Activated naive CD4-positive, alpha-beta T cell treated with anti-CD3 and anti-CD28 coated beads, Interleukin-2, amount 50 U/mL, for 24 hours (primary cell): ENCODE measurements around the gene CD164L2.

Experiments used
- H3K27ac Mint-ChIP-seq: one replicate; pipeline ENCODE4 v1.8.0; 2021; ENCODE audit warnings: mild to moderate bottlenecking, mixed read lengths
- H3K27me3 Mint-ChIP-seq: one replicate; pipeline ENCODE4 v1.8.0; 2021; ENCODE audit warnings: mixed read lengths
- H3K36me3 Mint-ChIP-seq: one replicate; pipeline ENCODE4 v1.8.0; 2021; ENCODE audit warnings: mixed read lengths
- H3K4me1 Mint-ChIP-seq: one replicate; pipeline ENCODE4 v1.8.0; 2021; ENCODE audit warnings: mixed read lengths
- H3K4me3 Mint-ChIP-seq: one replicate; pipeline ENCODE4 v1.8.0; 2021; ENCODE audit warnings: mild to moderate bottlenecking, mixed read lengths
- H3K9me3 Mint-ChIP-seq: one replicate; pipeline ENCODE4 v1.8.0; 2021; ENCODE audit warnings: mixed read lengths

CD164L2 gene

GRCh38 chr1:27335506-27336422 lies 47.4 kb downstream of the CD164L2 start:
- peaks cover 1% of the 10 kb centered on the region for H3K36me3 Mint-ChIP-seq

GRCh38 chr1:27333717-27334279 lies 49.3 kb downstream of the CD164L2 start:
- H3K36me3 Mint-ChIP-seq: peaks cover 1% of the 10 kb centered on the region
- H3K4me3 Mint-ChIP-seq: no peak overlapping the region
- H3K9me3 Mint-ChIP-seq: no peaks in the 10 kb centered on the region
- no peaks in the 10 kb centered on the region for H3K27me3 Mint-ChIP-seq
- H3K4me1 Mint-ChIP-seq: peaks cover 34% of the 10 kb centered on the region
- peak overlapping the region; percentile 46 for H3K27ac Mint-ChIP-seq

More at GRCh38 chr1:27335506-27336422, 47.4 kb downstream of the CD164L2 start:
- Mint-ChIP-seq H3K4me1 (peaks cover 40% of the 10 kb centered on the region), H3K4me3 (no peak overlapping the region), H3K9me3 (no peaks in the 10 kb centered on the region), H3K27ac (no peak overlapping the region), H3K27me3 (no peaks in the 10 kb centered on the region)

GRCh38 chr1:27332536-27333281 lies 50.4 kb downstream of the CD164L2 start:
- H3K36me3 Mint-ChIP-seq: peaks cover 1% of the 10 kb centered on the region
- peaks cover 40% of the 10 kb centered on the region for H3K4me1 Mint-ChIP-seq
- H3K27ac Mint-ChIP-seq: no peak overlapping the region

GRCh38 chr1:27331922-27332321 lies 51.2 kb downstream of the CD164L2 start:
- Mint-ChIP-seq H3K36me3 (peaks cover 1% of the 10 kb centered on the region), H3K27ac (no peak overlapping the region), H3K9me3 (no peaks in the 10 kb centered on the region), H3K4me3 (no peak overlapping the region), H3K27me3 (no peaks in the 10 kb centered on the region), H3K4me1 (peaks cover 43% of the 10 kb centered on the region)

More at GRCh38 chr1:27332536-27333281, 50.4 kb downstream of the CD164L2 start:
- Mint-ChIP-seq H3K27me3 (no peaks in the 10 kb centered on the region), H3K4me3 (no peak overlapping the region), H3K9me3 (no peaks in the 10 kb centered on the region)

GRCh38 chr1:27331426-27331825 lies 51.7 kb downstream of the CD164L2 start:
- H3K9me3 Mint-ChIP-seq: no peaks in the 10 kb centered on the region
- H3K36me3 Mint-ChIP-seq: no peaks in the 10 kb centered on the region
- H3K4me3 Mint-ChIP-seq: no peak overlapping the region
- peaks cover 48% of the 10 kb centered on the region for H3K4me1 Mint-ChIP-seq
- H3K27ac Mint-ChIP-seq: no peak overlapping the region
- H3K27me3 Mint-ChIP-seq: no peaks in the 10 kb centered on the region

- Mint-ChIP-seq H3K36me3 (no peaks in the 10 kb centered on the region), H3K9me3 (no peaks in the 10 kb centered on the region), H3K27me3 (no peaks in the 10 kb centered on the region), H3K4me3 (no peak overlapping the region), H3K27ac (no peak overlapping the region), H3K4me1 (peaks cover 55% of the 10 kb centered on the region)
These were observed 52.3 kb downstream of the CD164L2 start for GRCh38 chr1:27330786-27331185.
